Neural progenitor cell (in vitro differentiated cells): ENCODE measurements around the gene FGFR3. TPM values are rescaled to one million over a fixed set of nuclear protein-coding genes. Genes with fewer than 3 reads are reported as not detected.

Source experiments
- DNase-seq: peaks from one replicate; pipeline ENCODE4 v3.0.0-alpha.2; 2016; ENCODE audit warnings: low spot score
- H2AFZ ChIP-seq: fragments of 200-600 bp; sonication (generic); replicated peaks from 2 replicates; pipeline ENCODE4 v1.6.1; 2016; ENCODE audit warnings: antibody characterized with exemption
- H3F3A ChIP-seq: fragments of 200-600 bp; sonication (generic); 2 replicates; pipeline ENCODE4 v1.6.1; 2016; ENCODE audit warnings: antibody characterized with exemption, low read depth
- H3K27ac ChIP-seq: fragments of 200-600 bp; sonication (generic); 2 replicates; pipeline ENCODE4 v1.5.1; 2016; ENCODE audit warnings: mild to moderate bottlenecking
- H3K27me3 ChIP-seq: fragments of 200-600 bp; sonication (generic); 2 replicates; pipeline ENCODE4 v1.6.1; 2016; ENCODE audit warnings: mild to moderate bottlenecking, moderate library complexity
- H3K36me3 ChIP-seq: fragments of 200-600 bp; sonication (generic); 2 replicates; pipeline ENCODE4 v1.5.1; 2016
- H3K4me1 ChIP-seq: fragments of 200-600 bp; sonication (generic); 2 replicates; pipeline ENCODE4 v1.6.1; 2016; ENCODE audit warnings: mixed run types
- H3K4me2 ChIP-seq: fragments of 200-600 bp; sonication (generic); 2 replicates; pipeline ENCODE4 v1.6.1; 2016
- H3K4me3 ChIP-seq: fragments of 200-600 bp; sonication (generic); 2 replicates; pipeline ENCODE4 v1.5.1; 2016
- H3K79me2 ChIP-seq: fragments of 200-600 bp; sonication (generic); 2 replicates; pipeline ENCODE4 v1.6.1; 2016; ENCODE audit warnings: low read depth
- H3K9ac ChIP-seq: fragments of 200-600 bp; sonication (generic); 2 replicates; pipeline ENCODE4 v1.6.1; 2016
- H3K9me3 ChIP-seq: fragments of 200-600 bp; sonication (generic); 2 replicates; pipeline ENCODE4 v1.5.1; 2016; ENCODE audit warnings: low read depth
- H4K20me1 ChIP-seq: fragments of 200-600 bp; sonication (generic); 2 replicates; pipeline ENCODE4 v1.6.1; 2016; ENCODE audit warnings: low read depth
- H3K27ac Mint-ChIP-seq: 3 replicates; pipeline ENCODE4 v1.8.0; 2021; ENCODE audit warnings: mixed read lengths
- H3K27me3 Mint-ChIP-seq: 2 replicates; pipeline ENCODE4 v1.8.0; 2022; ENCODE audit warnings: low read depth, mild to moderate bottlenecking, inconsistent platforms, moderate library complexity, mixed read lengths; ENCODE audit not compliant: insufficient read depth
- H3K36me3 Mint-ChIP-seq: 3 replicates; pipeline ENCODE4 v1.8.0; 2021; ENCODE audit warnings: mixed read lengths
- H3K4me1 Mint-ChIP-seq: 3 replicates; pipeline ENCODE4 v1.8.0; 2021; ENCODE audit warnings: mixed read lengths
- H3K4me3 Mint-ChIP-seq: 3 replicates; pipeline ENCODE4 v1.8.0; 2021; ENCODE audit warnings: mild to moderate bottlenecking, moderate library complexity, mixed read lengths
- H3K9me3 Mint-ChIP-seq: 3 replicates; pipeline ENCODE4 v1.8.0; 2020; ENCODE audit warnings: mixed read lengths
- CTCF ChIP-seq: fragments of 200-600 bp; sonication (generic); IDR thresholded peaks from 2 replicates; pipeline ENCODE4 v1.5.1; 2017; ENCODE audit warnings: antibody characterized with exemption, mild to moderate bottlenecking
- EZH2 ChIP-seq: fragments of 200-600 bp; sonication (generic); IDR thresholded peaks from 2 replicates; pipeline ENCODE4 v1.6.1; 2017; ENCODE audit warnings: antibody characterized with exemption, mild to moderate bottlenecking, moderate library complexity
- EZH2phosphoT487 ChIP-seq: fragments of 200-600 bp; sonication (generic); IDR thresholded peaks from 2 replicates; pipeline ENCODE4 v1.6.1; 2017; ENCODE audit warnings: antibody characterized with exemption
- total RNA-seq: library from RNA; depleted of rRNA; stranded (reverse); fragments of >200 nt; gene quantifications from 2 replicates; pipeline ENCODE4 v1.2.3, GENCODE V29; 2015; ENCODE audit warnings: low replicate concordance

Gene FGFR3
- total RNA-seq, 1 donor from 2014 or later: 4.8 TPM

- Mint-ChIP-seq H3K4me1 (peaks cover 3% of the 10 kb centered on the region), H3K4me3 (no peak overlapping the region), H3K27ac (no peak overlapping the region), H3K27me3 (no peaks in the 10 kb centered on the region), H3K36me3 (no peaks in the 10 kb centered on the region), H3K9me3 (no peaks in the 10 kb centered on the region)
- no peak overlapping the region for H2AFZ ChIP-seq
- no peak overlapping the region for H3K27ac ChIP-seq
- peaks cover 6% of the 10 kb centered on the region for H3K27me3 ChIP-seq
- no peak for DNase-seq
- peaks cover 10% of the 10 kb centered on the region for H3K4me1 ChIP-seq
- H3K9me3 ChIP-seq: no peaks in the 10 kb centered on the region
- H3K79me2 ChIP-seq: no peaks in the 10 kb centered on the region
- H4K20me1 ChIP-seq: peaks cover 12% of the 10 kb centered on the region
- H3K4me2 ChIP-seq: no peak overlapping the region
- H3K36me3 ChIP-seq: no peaks in the 10 kb centered on the region
- H3K9ac ChIP-seq: no peak overlapping the region
- TF ChIP-seq EZH2phosphoT487 (no peak), CTCF (no peak), EZH2 (no peak)
- no peak overlapping the region for H3K4me3 ChIP-seq
- H3F3A ChIP-seq: peaks cover 16% of the 10 kb centered on the region
Measured at GRCh38 chr4:1750381-1751154, 42.5 kb upstream of the FGFR3 start.

GRCh38 chr4:1751155-1751918 lies 41.8 kb upstream of the FGFR3 start:
- H3K9me3 ChIP-seq: no peaks in the 10 kb centered on the region
- no peak for DNase-seq
- no peak overlapping the region for H3K4me2 ChIP-seq
- H3K4me1 ChIP-seq: peaks cover 10% of the 10 kb centered on the region
- TF ChIP-seq EZH2 (no peak), CTCF (no peak), EZH2phosphoT487 (no peak)
- Mint-ChIP-seq H3K4me3 (no peak overlapping the region), H3K9me3 (no peaks in the 10 kb centered on the region), H3K27me3 (no peaks in the 10 kb centered on the region), H3K4me1 (peaks cover 3% of the 10 kb centered on the region), H3K27ac (no peak overlapping the region), H3K36me3 (no peaks in the 10 kb centered on the region)
- H3K27ac ChIP-seq: no peak overlapping the region
- no peaks in the 10 kb centered on the region for H3K36me3 ChIP-seq
- no peaks in the 10 kb centered on the region for H3K79me2 ChIP-seq
- H4K20me1 ChIP-seq: peaks cover 6% of the 10 kb centered on the region
- H3K27me3 ChIP-seq: peaks cover 6% of the 10 kb centered on the region
- peaks cover 10% of the 10 kb centered on the region for H3F3A ChIP-seq
- no peak overlapping the region for H2AFZ ChIP-seq
- H3K4me3 ChIP-seq: no peak overlapping the region
- no peak overlapping the region for H3K9ac ChIP-seq

- H2AFZ ChIP-seq: no peak overlapping the region
- H3K36me3 Mint-ChIP-seq: no peaks in the 10 kb centered on the region
Measured at GRCh38 chr4:1751919-1752283, 41.2 kb upstream of the FGFR3 start.

More at GRCh38 chr4:1751919-1752283, 41.2 kb upstream of the FGFR3 start:
- H3K27me3 ChIP-seq: peaks cover 6% of the 10 kb centered on the region
- no peak overlapping the region for H3K4me3 Mint-ChIP-seq
- no peak overlapping the region for H3K4me2 ChIP-seq
- H3K4me1 ChIP-seq: peaks cover 7% of the 10 kb centered on the region
- DNase-seq: no peak
- H3K9me3 Mint-ChIP-seq: no peaks in the 10 kb centered on the region
- H3K4me3 ChIP-seq: no peak overlapping the region
- H3K4me1 Mint-ChIP-seq: peaks cover 3% of the 10 kb centered on the region
- no peaks in the 10 kb centered on the region for H3K36me3 ChIP-seq
- H4K20me1 ChIP-seq: peaks cover 3% of the 10 kb centered on the region
- H3K9me3 ChIP-seq: no peaks in the 10 kb centered on the region
- H3K9ac ChIP-seq: no peak overlapping the region
- H3K27ac Mint-ChIP-seq: no peak overlapping the region
- no peak for TF ChIP-seq CTCF
- no peak for TF ChIP-seq EZH2
- no peak for TF ChIP-seq EZH2phosphoT487
- H3K79me2 ChIP-seq: no peaks in the 10 kb centered on the region
- no peak overlapping the region for H3K27ac ChIP-seq
- peaks cover 7% of the 10 kb centered on the region for H3F3A ChIP-seq
- H3K27me3 Mint-ChIP-seq: no peaks in the 10 kb centered on the region
